VCaP (cell line): ENCODE results near the gene FKBP11.

Experiments
- H3K27ac ChIP-seq: fragments of 450-650 bp; 2 replicates; pipeline ENCODE4 v1.5.1; 2017
- CTCF ChIP-seq: fragments of 450-650 bp; conservative IDR thresholded peaks from 2 replicates; pipeline ENCODE4 v1.5.1; 2017; ENCODE audit warnings: mild to moderate bottlenecking, moderate library complexity

The FKBP11 gene

GRCh38 chr12:48961331-48961730 is 36.0 kb upstream of the FKBP11 start:
- no peak for TF ChIP-seq CTCF
- H3K27ac ChIP-seq, result no peak overlapping the region

- H3K27ac ChIP-seq, result no peak overlapping the region
- TF ChIP-seq CTCF, result no peak
Measured at GRCh38 chr12:48960834-48961233, 35.5 kb upstream of the FKBP11 start.

- H3K27ac ChIP-seq, result peak overlapping the region; percentile 94
- no peak for TF ChIP-seq CTCF
Measured at GRCh38 chr12:48958049-48958388, 32.7 kb upstream of the FKBP11 start.

- no peak; the same call in 1 of the 2 replicates for TF ChIP-seq CTCF
- peak within 1 kb of the TSS; percentile 94 for H3K27ac ChIP-seq
Measured at GRCh38 chr12:48957141-48958048, 32.1 kb upstream of the FKBP11 start, which contains the start of gene ARF3. Gene ARF3, minus strand, starts transcription at chr12:48957487. Its CDS starts 16,392 bp downstream, at chr12:48941095.

- H3K27ac ChIP-seq, result peak overlapping the region; percentile 94
Measured at GRCh38 chr12:48956279-48957140, 31.2 kb upstream of the FKBP11 start.

GRCh38 chr12:48954841-48955501 is 29.7 kb upstream of the FKBP11 start:
- peak overlapping the region; percentile 94; the same call in 1 of the 2 replicates for H3K27ac ChIP-seq

More at GRCh38 chr12:48956279-48957140, 31.2 kb upstream of the FKBP11 start:
- TF ChIP-seq CTCF, result peak; percentile 19; the same call in 1 of the 2 replicates

More at GRCh38 chr12:48954841-48955501, 29.7 kb upstream of the FKBP11 start:
- no peak for TF ChIP-seq CTCF
